Measurements from ENCODE around the gene PRIM2. TPM values are rescaled to one million over a fixed set of nuclear protein-coding genes. Genes with fewer than 3 reads are reported as not detected.
"Not testable (repeated sequence)": the region's sequence is repeated elsewhere in the genome, so short reads cannot be mapped to it uniquely, and the experiment has no call there.

The PRIM2 gene
- total and polyA plus RNA-seq, 9 donors: 5.9 to 12.0 (median 9.8) TPM

DNA sequence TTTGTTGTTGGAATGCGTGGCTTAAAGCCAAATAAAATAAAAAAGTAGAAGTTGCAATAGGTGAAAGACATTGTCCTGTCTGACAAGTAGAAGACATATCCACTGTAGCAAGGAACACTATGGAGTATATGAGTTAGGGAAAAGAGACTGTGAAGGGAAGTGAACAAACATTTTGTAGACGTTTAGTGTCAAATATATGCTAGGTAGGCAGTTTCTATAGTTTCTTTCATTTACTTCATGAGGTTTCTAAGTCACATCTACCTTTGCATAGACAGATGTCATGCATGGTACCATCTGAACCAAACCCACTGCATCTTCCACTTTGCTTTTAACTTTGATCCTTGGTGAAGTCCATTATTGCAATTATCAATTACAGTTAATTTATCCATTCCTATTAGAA, 9.9 kb downstream of the PRIM2 start:
- H3K9me3 ChIP-seq: no peaks in the 10 kb centered on the region
- H3K4me1 ChIP-seq (ENCODE audit: insufficient read depth): no peaks in the 10 kb centered on the region
- no peak overlapping the region for H3K4me3 ChIP-seq
- intact Hi-C loops (cut with DNase I): loop anchor here in 1 of 4 donors (10.0 kb wide), 1 partner anchor 423 kb away; no protein-coding TSS in a partner anchor
- no peak overlapping the region for H3K27ac ChIP-seq
- no peaks in the 10 kb centered on the region for H3K27me3 ChIP-seq
- H3K36me3 ChIP-seq: no peaks in the 10 kb centered on the region
- TF ChIP-seq POLR2A (IDR thresholded peaks at IDR 0.05) (no peak), EP300 (IDR thresholded peaks at IDR 0.05) (no peak)
- TF ChIP-seq, protein P1, sequence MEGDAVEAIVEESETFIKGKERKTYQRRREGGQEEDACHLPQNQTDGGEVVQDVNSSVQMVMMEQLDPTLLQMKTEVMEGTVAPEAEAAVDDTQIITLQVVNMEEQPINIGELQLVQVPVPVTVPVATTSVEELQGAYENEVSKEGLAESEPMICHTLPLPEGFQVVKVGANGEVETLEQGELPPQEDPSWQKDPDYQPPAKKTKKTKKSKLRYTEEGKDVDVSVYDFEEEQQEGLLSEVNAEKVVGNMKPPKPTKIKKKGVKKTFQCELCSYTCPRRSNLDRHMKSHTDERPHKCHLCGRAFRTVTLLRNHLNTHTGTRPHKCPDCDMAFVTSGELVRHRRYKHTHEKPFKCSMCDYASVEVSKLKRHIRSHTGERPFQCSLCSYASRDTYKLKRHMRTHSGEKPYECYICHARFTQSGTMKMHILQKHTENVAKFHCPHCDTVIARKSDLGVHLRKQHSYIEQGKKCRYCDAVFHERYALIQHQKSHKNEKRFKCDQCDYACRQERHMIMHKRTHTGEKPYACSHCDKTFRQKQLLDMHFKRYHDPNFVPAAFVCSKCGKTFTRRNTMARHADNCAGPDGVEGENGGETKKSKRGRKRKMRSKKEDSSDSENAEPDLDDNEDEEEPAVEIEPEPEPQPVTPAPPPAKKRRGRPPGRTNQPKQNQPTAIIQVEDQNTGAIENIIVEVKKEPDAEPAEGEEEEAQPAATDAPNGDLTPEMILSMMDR (IDR thresholded peaks at IDR 0.05): no peak
- 92 to 95% (median 93%) methylated on average over 2 of the region's 2 CpGs for WGBS, 3 donors
- DNase-seq: no peak

GRCh38 chr6:57328074-57328473, 10.6 kb downstream of the PRIM2 start:
- intact Hi-C loops (cut with DNase I): loop anchor here in 1 of 4 donors (10.0 kb wide), 1 partner anchor 423 kb away; no protein-coding TSS in a partner anchor
- H3K27me3 ChIP-seq: no peaks in the 10 kb centered on the region
- H3K36me3 ChIP-seq: no peaks in the 10 kb centered on the region
- no peak overlapping the region for H3K27ac ChIP-seq
- H3K4me1 ChIP-seq (ENCODE audit: insufficient read depth): no peaks in the 10 kb centered on the region
- H3K9me3 ChIP-seq: no peaks in the 10 kb centered on the region
- no peak overlapping the region for H3K4me3 ChIP-seq
- TF ChIP-seq EP300 (IDR thresholded peaks at IDR 0.05) (no peak), POLR2A (IDR thresholded peaks at IDR 0.05) (no peak)
- TF ChIP-seq, protein P1 (IDR thresholded peaks at IDR 0.05): no peak
- no peak for DNase-seq
- WGBS, 3 donors: 95 to 100% (median 98%) methylated on average over 1 of the region's 1 CpG

- TF ChIP-seq POLR2A (IDR thresholded peaks at IDR 0.05) (no peak), EP300 (IDR thresholded peaks at IDR 0.05) (no peak)
- TF ChIP-seq, protein P1 (IDR thresholded peaks at IDR 0.05): no peak
- DNase-seq: no peak
- Histone ChIP-seq H3K27me3 (no peaks in the 10 kb centered on the region), H3K9me3 (no peaks in the 10 kb centered on the region), H3K36me3 (no peaks in the 10 kb centered on the region), H3K4me1 (ENCODE audit: insufficient read depth) (no peaks in the 10 kb centered on the region), H3K4me3 (no peak overlapping the region), H3K27ac (no peak overlapping the region)
- intact Hi-C loops (cut with DNase I): loop anchor here in 1 of 4 donors (10.0 kb wide), 1 partner anchor 425 kb away; no protein-coding TSS in a partner anchor
Observed at GRCh38 chr6:57329933-57330332, 12.5 kb downstream of the PRIM2 start.

- TF ChIP-seq, protein P1 (IDR thresholded peaks at IDR 0.05): no peak
- no peak for TF ChIP-seq EP300 (IDR thresholded peaks at IDR 0.05)
- TF ChIP-seq POLR2A (IDR thresholded peaks at IDR 0.05): no peak
- no peaks in the 10 kb centered on the region for H3K36me3 ChIP-seq
- no peaks in the 10 kb centered on the region for H3K9me3 ChIP-seq
- no peak for DNase-seq
- H3K4me1 ChIP-seq (ENCODE audit: insufficient read depth): no peaks in the 10 kb centered on the region
- H3K27ac ChIP-seq: no peak overlapping the region
- H3K27me3 ChIP-seq: no peaks in the 10 kb centered on the region
- 80 to 86% (median 82%) methylated on average over 2 of the region's 2 CpGs for WGBS, 3 donors
- intact Hi-C loops (cut with DNase I): no loop called here
- H3K4me3 ChIP-seq: no peak overlapping the region
Observed at GRCh38 chr6:57342148-57342669, 24.8 kb downstream of the PRIM2 start.

DNA sequence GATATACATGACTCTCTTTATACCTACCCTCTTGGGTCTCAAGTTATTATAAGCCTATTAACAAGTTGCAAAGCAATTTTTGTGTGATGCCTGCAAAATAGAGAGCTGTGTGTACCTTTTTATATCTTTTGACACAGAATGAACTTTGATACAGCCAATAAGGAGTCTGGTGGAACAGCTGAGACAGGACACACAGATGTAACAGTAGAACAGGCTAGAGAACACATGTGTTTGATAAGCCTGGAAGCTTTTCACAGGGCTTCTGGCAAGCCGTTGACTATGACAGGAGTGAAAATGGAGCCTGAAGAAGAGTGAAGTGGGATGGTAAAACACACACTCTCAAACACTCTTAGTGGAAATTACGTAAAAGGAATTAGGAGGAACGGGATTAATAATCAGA, 25.9 kb downstream of the PRIM2 start:
- H3K4me3 ChIP-seq; H3K36me3 ChIP-seq; H3K9me3 ChIP-seq; intact Hi-C loops (cut with DNase I); H3K27me3 ChIP-seq; H3K27ac ChIP-seq; DNase-seq; H3K4me1 ChIP-seq (ENCODE audit: insufficient read depth): not testable (repeated sequence)
- WGBS, 3 donors: 83 to 93% (median 91%) methylated on average over 3 of the region's 3 CpGs

GRCh38 chr6:57346715-57347114, 29.3 kb downstream of the PRIM2 start:
- H3K27me3 ChIP-seq; H3K4me1 ChIP-seq (ENCODE audit: insufficient read depth); H3K9me3 ChIP-seq; DNase-seq; H3K4me3 ChIP-seq; H3K27ac ChIP-seq; H3K36me3 ChIP-seq; intact Hi-C loops (cut with DNase I): not testable (repeated sequence)
- 96 to 99% (median 97%) methylated on average over 2 of the region's 2 CpGs for WGBS, 3 donors

DNA sequence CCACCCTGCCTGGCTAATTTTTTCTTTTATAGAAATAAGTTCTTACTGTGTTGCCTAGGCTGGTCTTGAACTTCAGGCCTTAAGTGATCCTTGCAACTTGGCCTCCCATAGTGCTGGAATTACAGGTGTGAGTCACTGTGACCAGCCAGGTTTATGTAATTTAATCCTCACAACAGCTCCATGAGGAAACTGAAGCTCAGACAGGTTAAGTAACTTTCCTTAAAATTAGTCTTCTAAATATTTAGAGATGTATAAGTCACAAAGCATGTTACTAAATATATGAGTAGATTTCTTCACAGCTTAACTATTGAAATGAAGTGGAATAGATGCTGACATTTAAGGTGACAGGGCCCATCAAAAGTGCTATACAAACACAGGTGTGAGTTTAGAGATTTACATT, 30.2 kb downstream of the PRIM2 start:
- H3K27ac ChIP-seq; H3K9me3 ChIP-seq; H3K27me3 ChIP-seq; H3K4me3 ChIP-seq; H3K4me1 ChIP-seq (ENCODE audit: insufficient read depth); DNase-seq; H3K36me3 ChIP-seq; intact Hi-C loops (cut with DNase I): not testable (repeated sequence)

GRCh38 chr6:57350443-57350842, 33.0 kb downstream of the PRIM2 start:
- H3K9me3 ChIP-seq; H3K4me3 ChIP-seq; H3K4me1 ChIP-seq (ENCODE audit: insufficient read depth); H3K27ac ChIP-seq; H3K36me3 ChIP-seq; H3K27me3 ChIP-seq; intact Hi-C loops (cut with DNase I); DNase-seq: not testable (repeated sequence)
- WGBS, 3 donors: 15 to 19% (median 17%) methylated on average over 6 of the region's 6 CpGs
